Adrenal gland (tissue), 12 donors: ENCODE data around the gene NOL9. TPM values are rescaled to one million over a fixed set of nuclear protein-coding genes. Genes with fewer than 3 reads are reported as not detected.

Source experiments
- DNase-seq, 7 donors: peaks; one replicate each; pipeline ENCODE4 v3.0.0-alpha.2; 2019 to 2020
- H3K27ac ChIP-seq, 5 donors: fragments of 200-600 bp; sonication (generic) in 4 of 5; 1 replicate in 3 of 5; 2 replicates in 2 of 5; pipeline versions ENCODE4 v1.5.1 to v1.8.0; 2016 to 2020; ENCODE audit warnings: mild to moderate bottlenecking in 1 of 5
- H3K27me3 ChIP-seq: fragments of 200-600 bp; 2 replicates; pipeline ENCODE4 v1.8.0; 2021
- H3K36me3 ChIP-seq, 2 donors: fragments of 200-600 bp; replicated peaks in 1 of 2; 1 replicate in 1 of 2; 2 replicates in 1 of 2; pipeline versions ENCODE4 v1.5.1 to v1.8.0; 2018 to 2022
- H3K4me1 ChIP-seq, 2 donors: fragments of 200-600 bp; replicated peaks in 1 of 2; 1 replicate in 1 of 2; 2 replicates in 1 of 2; pipeline versions ENCODE4 v1.5.1 to v1.8.0; 2018 to 2021
- H3K4me3 ChIP-seq, 4 donors: fragments of 200-600 bp; sonication (generic) in 3 of 4; one replicate each; pipeline ENCODE4 v1.5.1; 2016 to 2018
- H3K9me3 ChIP-seq, 3 donors: fragments of 200-600 bp; sonication (generic) in 1 of 3; replicated peaks in 1 of 3; 1 replicate in 2 of 3; 2 replicates in 1 of 3; pipeline versions ENCODE4 v1.5.1 to v1.8.0; 2016 to 2021
- CTCF ChIP-seq, 6 experiments: fragments of 450-650 bp in 4 of 6; fragments of 200-600 bp in 2 of 6; sonication (generic) in 1 of 6; IDR thresholded peaks; 1 replicate in 5 of 6; 2 replicates in 1 of 6; pipeline versions ENCODE4 v1.5.1 to v1.8.0; 2016 to 2021; ENCODE audit warnings: antibody characterized with exemption in 6 of 6, mild to moderate bottlenecking in 2 of 6, moderate library complexity in 1 of 6
- POLR2A ChIP-seq, 2 donors: fragments of 450-650 bp; IDR thresholded peaks; one replicate each; pipeline ENCODE4 v1.6.1; 2017; ENCODE audit warnings: antibody characterized with exemption in 2 of 2, mild to moderate bottlenecking in 2 of 2, moderate library complexity in 1 of 2
- WGBS, 4 donors: extraction: QIAGEN DNeasy Blood & Tissue Kit in 2 of 4; methylation state at CpG; one replicate each; pipeline versions ENCODE4 v1.1.5 to v1.1.7; 2013 to 2017; 5-methylcytosine and 5-hydroxymethylcytosine counted together
- intact Hi-C, 2 donors: fragments of 100-400 bp; cut with DNase I; formaldehyde crosslinking; loops; one replicate each; pipeline versions ENCODE4 v1.14.1 to v1.15.0; 2022 to 2023
- polyA plus RNA-seq, 3 donors: library from polyadenylated mRNA; stranded (reverse); fragments of 200-250 nt in 2 of 3; fragments of 350-450 nt in 1 of 3; fragmentation: Illumina TruSeq in 1 of 3; extraction: RNeasy Lipid Tissue Mini Kit (QIAGEN cat#74804) in 1 of 3; gene quantifications; one replicate each; pipeline ENCODE4 v1.2.3, GENCODE V29; 2013 to 2014
- total RNA-seq, 9 donors: library from RNA; depleted of rRNA in 4 of 9; stranded (reverse); fragments of >200 nt in 4 of 9; fragments of 120-200 nt in 1 of 9; fragmentation: NEBNext Ultra II Directional in 1 of 9; extraction: Animal tissue kit (Norgen Biotek cat#: 25700) in 1 of 9; gene quantifications; one replicate each; pipeline versions ENCODE4 v1.1.0 to v1.2.4, GENCODE V29; 2013 to 2023
- donor health status: healthy with polysubstance abuse.
- donor health status: Bipolar disorder and iron deficiency.
- donor health status: DM: yes; HTN: yes; CAD: no.
- donor health status: DM: no; HTN: no; CAD: no.
- donor health status: DM: no; HTN: no; CAD: no.
- donor health status: DM: yes; HTN: yes; CAD: no.

The NOL9 gene
- total and polyA plus RNA-seq, 12 donors, result 5.9 to 39.7 (median 19.7) TPM

GRCh38 chr1:6572653-6573383 is 18.5 kb upstream of the NOL9 start:
- 69 to 86% (median 72%) methylated on average over 12 of the region's 12 CpGs for WGBS, 4 donors
- Histone ChIP-seq H3K4me1 (no peaks in the 10 kb centered on the region), H3K27me3 (no peaks in the 10 kb centered on the region), H3K9me3 (no peaks in the 10 kb centered on the region), H3K4me3 (no peak overlapping the region), H3K27ac (no peak overlapping the region), H3K36me3 (no peaks in the 10 kb centered on the region)
- DNase-seq, result no peak
- no peak for TF ChIP-seq POLR2A (IDR thresholded peaks at IDR 0.05)
- TF ChIP-seq CTCF (IDR thresholded peaks at IDR 0.05), result no peak
- intact Hi-C loops, result no loop called here

GRCh38 chr1:6570987-6571386 is 16.7 kb upstream of the NOL9 start:
- H3K36me3 ChIP-seq, result no peaks in the 10 kb centered on the region
- no peak overlapping the region for H3K4me3 ChIP-seq
- H3K27ac ChIP-seq, result no peak overlapping the region
- no peak for DNase-seq
- no peaks in the 10 kb centered on the region for H3K27me3 ChIP-seq
- no peaks in the 10 kb centered on the region for H3K9me3 ChIP-seq
- TF ChIP-seq CTCF (IDR thresholded peaks at IDR 0.05), result no peak
- no peak for TF ChIP-seq POLR2A (IDR thresholded peaks at IDR 0.05)
- 0 to 82% (median 61%) methylated on average over 1 to 5 of the region's 5 CpGs for WGBS, 4 donors
- intact Hi-C loops, result no loop called here
- no peaks in the 10 kb centered on the region for H3K4me1 ChIP-seq

- H3K36me3 ChIP-seq, result no peaks in the 10 kb centered on the region
- intact Hi-C loops, result no loop called here
- no peak overlapping the region for H3K4me3 ChIP-seq
- H3K4me1 ChIP-seq, result no peaks in the 10 kb centered on the region
- WGBS, 4 donors, result 80 to 85% (median 82%) methylated on average over 3 of the region's 3 CpGs
- no peaks in the 10 kb centered on the region for H3K27me3 ChIP-seq
- H3K9me3 ChIP-seq, result no peaks in the 10 kb centered on the region
- no peak overlapping the region for H3K27ac ChIP-seq
- DNase-seq, result no peak
- TF ChIP-seq POLR2A (IDR thresholded peaks at IDR 0.05), result no peak
- no peak for TF ChIP-seq CTCF (IDR thresholded peaks at IDR 0.05)
Observed at GRCh38 chr1:6570100-6570499, 15.8 kb upstream of the NOL9 start.

- Histone ChIP-seq H3K4me3 (no peak overlapping the region), H3K36me3 (no peaks in the 10 kb centered on the region), H3K9me3 (no peaks in the 10 kb centered on the region), H3K27ac (no peak overlapping the region), H3K27me3 (no peaks in the 10 kb centered on the region), H3K4me1 (no peaks in the 10 kb centered on the region)
- TF ChIP-seq CTCF (IDR thresholded peaks at IDR 0.05) (no peak), POLR2A (IDR thresholded peaks at IDR 0.05) (no peak)
- intact Hi-C loops, result loop anchor here in 1 of 2 donors (10.0 kb wide), 1 partner anchor 1076 kb away; no protein-coding TSS in a partner anchor
- 87 to 93% (median 91%) methylated on average over 11 of the region's 11 CpGs for WGBS, 4 donors
- no peak for DNase-seq
Observed at GRCh38 chr1:6569033-6569432, 14.7 kb upstream of the NOL9 start.
